Prostate gland (tissue), 2 donors: ENCODE measurements around the gene KCNJ18.
"Not testable (repeated sequence)": the region's sequence is repeated elsewhere in the genome, so short reads cannot be mapped to it uniquely, and the experiment has no call there.

Source experiments
- CTCF ChIP-seq, 4 experiments: fragments of 200-600 bp in 2 of 4; fragments of 450-650 bp in 2 of 4; sonication (generic) in 2 of 4; IDR thresholded peaks; 1 replicate in 3 of 4; 2 replicates in 1 of 4; pipeline ENCODE4 v1.5.1; 2016 to 2019; ENCODE audit warnings: antibody characterized with exemption in 4 of 4, mild to moderate bottlenecking in 2 of 4, moderate library complexity in 2 of 4
- POLR2A ChIP-seq: fragments of 450-650 bp; IDR thresholded peaks from one replicate; pipeline ENCODE4 v1.6.1; 2016; ENCODE audit warnings: antibody characterized with exemption, mild to moderate bottlenecking
- POLR2AphosphoS5 ChIP-seq: sonication (generic); formaldehyde crosslinking; IDR thresholded peaks from one replicate; pipeline ENCODE4 v1.6.1; 2017; ENCODE audit warnings: antibody characterized with exemption

DNA sequence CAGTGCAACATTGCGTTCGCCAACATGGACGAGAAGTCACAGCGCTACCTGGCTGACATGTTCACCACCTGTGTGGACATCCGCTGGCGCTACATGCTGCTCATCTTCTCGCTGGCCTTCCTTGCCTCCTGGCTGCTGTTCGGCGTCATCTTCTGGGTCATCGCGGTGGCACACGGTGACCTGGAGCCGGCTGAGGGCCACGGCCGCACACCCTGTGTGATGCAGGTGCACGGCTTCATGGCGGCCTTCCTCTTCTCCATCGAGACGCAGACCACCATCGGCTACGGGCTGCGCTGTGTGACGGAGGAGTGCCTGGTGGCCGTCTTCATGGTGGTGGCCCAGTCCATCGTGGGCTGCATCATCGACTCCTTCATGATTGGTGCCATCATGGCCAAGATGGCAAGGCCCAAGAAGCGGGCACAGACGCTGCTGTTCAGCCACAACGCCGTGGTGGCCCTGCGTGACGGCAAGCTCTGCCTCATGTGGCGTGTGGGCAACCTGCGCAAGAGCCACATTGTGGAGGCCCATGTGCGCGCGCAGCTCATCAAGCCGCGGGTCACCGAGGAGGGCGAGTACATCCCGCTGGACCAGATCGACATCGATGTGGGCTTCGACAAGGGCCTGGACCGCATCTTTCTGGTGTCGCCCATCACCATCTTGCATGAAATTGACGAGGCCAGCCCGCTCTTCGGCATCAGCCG is 10.8 kb downstream of the KCNJ18 start:
- not testable (repeated sequence) for TF ChIP-seq CTCF (IDR thresholded peaks at IDR 0.05); POLR2A; POLR2AphosphoS5
